NT2/D1 (cell line): ENCODE data around the gene U2SURP.

Source experiments
- SUZ12 ChIP-seq: IDR thresholded peaks from 2 replicates; pipeline ENCODE4 v1.6.1; 2011; ENCODE audit not compliant: insufficient read length, insufficient read depth; ENCODE audit errors: extremely low read depth
- YY1 ChIP-seq: IDR thresholded peaks from 2 replicates; pipeline ENCODE4 v1.6.1; 2011; ENCODE audit not compliant: insufficient read length, insufficient read depth
- ZNF274 ChIP-seq: IDR thresholded peaks from 2 replicates; pipeline ENCODE4 v1.6.1; 2011; ENCODE audit warnings: mild to moderate bottlenecking, low read depth, low read length

GRCh38 chr3:143089965-143090364, 88.6 kb downstream of the U2SURP start:
- TF ChIP-seq ZNF274 (no peak), YY1 (no peak), SUZ12 (no peak)
